Measurements from ENCODE around the gene SFXN5. TPM values are rescaled to one million over a fixed set of nuclear protein-coding genes. Genes with fewer than 3 reads are reported as not detected.

The SFXN5 gene
- polyA plus RNA-seq, 3 donors: 5.9 to 28.6 (median 9.5) TPM

DNA sequence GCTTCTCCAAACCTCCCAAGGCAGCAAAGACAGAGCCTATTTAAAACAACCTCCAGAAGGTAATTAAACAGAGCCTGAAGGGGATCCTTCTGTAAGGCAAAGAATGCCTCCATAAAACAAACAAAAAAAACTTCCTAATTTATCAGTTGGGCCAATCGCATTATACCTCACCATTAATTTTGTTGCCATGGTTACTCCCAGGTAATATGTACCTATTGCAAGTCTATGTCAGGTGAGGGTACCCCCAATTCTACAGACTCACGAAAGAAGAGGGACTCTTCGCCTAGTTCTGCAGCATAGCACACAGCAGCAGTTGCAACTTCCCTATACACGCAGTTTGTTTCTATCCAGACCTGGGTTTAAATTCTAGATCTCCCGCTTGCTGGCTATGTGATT lies 38.8 kb downstream of the SFXN5 start:
- H3K4me1 ChIP-seq (ENCODE audit: control insufficient read depth in 1 of 2, insufficient read depth in 2 of 2, low read length in 2 of 2): peaks cover 68 to 72% of the 10 kb centered on the region in 2 donors
- WGBS (ENCODE audit: insufficient coverage): no CpG with 5 or more reads among the region's 5 CpGs

More for the DNA sequence above, 38.8 kb downstream of the SFXN5 start:
- H3K9ac ChIP-seq (ENCODE audit: insufficient read depth, low read length, poor library complexity, severe bottlenecking): no peak overlapping the region
- peaks cover 22 to 43% of the 10 kb centered on the region in 2 donors for H3K36me3 Mint-ChIP-seq
- no peak overlapping the region for H2AFZ ChIP-seq (ENCODE audit: insufficient read depth, low read depth, low read length, poor library complexity, severe bottlenecking)
- intact Hi-C loops (cut with micrococcal nuclease): loop anchor here in 1 of 2 donors (5.0 kb wide), 1 partner anchor 35 kb away; no protein-coding TSS in a partner anchor
- H3K4me2 ChIP-seq (replicated peaks; ENCODE audit: extremely low read depth, low read length, poor library complexity, severe bottlenecking): peak overlapping the region; percentile 26
- no peaks in the 10 kb centered on the region for H3K27me3 ChIP-seq (ENCODE audit: control insufficient read depth in 2 of 2, insufficient read depth in 2 of 2, low read length in 2 of 2)
- H3K9me3 Mint-ChIP-seq: peaks cover 0 to 4% (median 2%) of the 10 kb centered on the region in 7 donors
- no peaks in the 10 kb centered on the region for H3K9me3 ChIP-seq (replicated peaks in 1 of 2; ENCODE audit: control insufficient read depth in 1 of 2, insufficient read depth in 1 of 2, low read length in 2 of 2)
- peaks cover 0 to 5% (median 1%) of the 10 kb centered on the region in 3 donors for H3K27me3 Mint-ChIP-seq (ENCODE audit: low read depth in 3 of 3)
- H3K36me3 ChIP-seq (replicated peaks in 1 of 2; ENCODE audit: control insufficient read depth in 1 of 2, insufficient read depth in 2 of 2, low read length in 2 of 2): peaks cover 6 to 14% of the 10 kb centered on the region in 2 donors
- H3K27ac Mint-ChIP-seq: peak overlapping the region; percentile 21 to 90 (median 78)
- peak overlapping the region; percentile 48 to 92 for H3K27ac ChIP-seq (ENCODE audit: low read depth in 1 of 2, low read length in 2 of 2)
- H3K4me3 ChIP-seq (replicated peaks in 1 of 3; ENCODE audit: low read depth in 2 of 3, low read length in 3 of 3): peak overlapping the region in 1 of 3 experiments; percentile 5
- peaks cover 9% of the 10 kb centered on the region for H3K79me2 ChIP-seq (ENCODE audit: insufficient read depth, low read length)
- H4K20me1 ChIP-seq (ENCODE audit: insufficient read depth, low read length): no peaks in the 10 kb centered on the region
- DNase-seq: peak in 2 of 3 donors; percentile 31 to 47
- no peak for TF ChIP-seq CTCF (IDR thresholded peaks at IDR 0.05)
- H3K4me3 Mint-ChIP-seq: peak overlapping the region in 1 of 2 donors; percentile 67
- H3K4me1 Mint-ChIP-seq: peaks cover 80% of the 10 kb centered on the region
